ENCODE measurements around the gene SPOCK1.

Gene SPOCK1

DNA sequence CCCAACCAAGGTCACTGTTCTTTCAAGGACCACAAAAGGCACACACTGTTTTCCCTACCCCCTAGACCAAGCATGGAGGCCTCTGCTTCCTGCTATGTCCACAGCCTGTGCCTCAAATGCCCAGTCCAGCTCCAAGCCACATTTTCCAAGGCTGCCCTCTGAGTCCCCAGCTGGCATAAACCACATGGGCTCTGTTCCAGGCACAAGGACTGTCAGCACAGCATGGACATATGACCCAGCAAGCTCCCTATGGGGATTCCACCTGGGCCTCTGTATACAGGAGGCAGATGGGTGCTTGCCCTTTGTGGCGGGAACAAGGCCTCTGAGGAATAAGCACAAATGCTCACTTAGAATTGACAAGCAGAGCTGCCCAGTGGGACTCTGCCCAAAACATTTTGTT, 115.2 kb downstream of the SPOCK1 start:
- TF ChIP-seq POLR2AphosphoS5 (IDR thresholded peaks at IDR 0.05; ENCODE audit: low read depth) (no peak), SPI1 (IDR thresholded peaks at IDR 0.05; ENCODE audit: borderline replicate concordance, low read depth) (no peak), GABPA (IDR thresholded peaks at IDR 0.05; ENCODE audit: low read depth) (no peak)
- TF ChIP-seq, protein P1, sequence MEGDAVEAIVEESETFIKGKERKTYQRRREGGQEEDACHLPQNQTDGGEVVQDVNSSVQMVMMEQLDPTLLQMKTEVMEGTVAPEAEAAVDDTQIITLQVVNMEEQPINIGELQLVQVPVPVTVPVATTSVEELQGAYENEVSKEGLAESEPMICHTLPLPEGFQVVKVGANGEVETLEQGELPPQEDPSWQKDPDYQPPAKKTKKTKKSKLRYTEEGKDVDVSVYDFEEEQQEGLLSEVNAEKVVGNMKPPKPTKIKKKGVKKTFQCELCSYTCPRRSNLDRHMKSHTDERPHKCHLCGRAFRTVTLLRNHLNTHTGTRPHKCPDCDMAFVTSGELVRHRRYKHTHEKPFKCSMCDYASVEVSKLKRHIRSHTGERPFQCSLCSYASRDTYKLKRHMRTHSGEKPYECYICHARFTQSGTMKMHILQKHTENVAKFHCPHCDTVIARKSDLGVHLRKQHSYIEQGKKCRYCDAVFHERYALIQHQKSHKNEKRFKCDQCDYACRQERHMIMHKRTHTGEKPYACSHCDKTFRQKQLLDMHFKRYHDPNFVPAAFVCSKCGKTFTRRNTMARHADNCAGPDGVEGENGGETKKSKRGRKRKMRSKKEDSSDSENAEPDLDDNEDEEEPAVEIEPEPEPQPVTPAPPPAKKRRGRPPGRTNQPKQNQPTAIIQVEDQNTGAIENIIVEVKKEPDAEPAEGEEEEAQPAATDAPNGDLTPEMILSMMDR (IDR thresholded peaks at IDR 0.05; ENCODE audit: insufficient read depth, low read length), result no peak
- TF ChIP-seq, protein P2, sequence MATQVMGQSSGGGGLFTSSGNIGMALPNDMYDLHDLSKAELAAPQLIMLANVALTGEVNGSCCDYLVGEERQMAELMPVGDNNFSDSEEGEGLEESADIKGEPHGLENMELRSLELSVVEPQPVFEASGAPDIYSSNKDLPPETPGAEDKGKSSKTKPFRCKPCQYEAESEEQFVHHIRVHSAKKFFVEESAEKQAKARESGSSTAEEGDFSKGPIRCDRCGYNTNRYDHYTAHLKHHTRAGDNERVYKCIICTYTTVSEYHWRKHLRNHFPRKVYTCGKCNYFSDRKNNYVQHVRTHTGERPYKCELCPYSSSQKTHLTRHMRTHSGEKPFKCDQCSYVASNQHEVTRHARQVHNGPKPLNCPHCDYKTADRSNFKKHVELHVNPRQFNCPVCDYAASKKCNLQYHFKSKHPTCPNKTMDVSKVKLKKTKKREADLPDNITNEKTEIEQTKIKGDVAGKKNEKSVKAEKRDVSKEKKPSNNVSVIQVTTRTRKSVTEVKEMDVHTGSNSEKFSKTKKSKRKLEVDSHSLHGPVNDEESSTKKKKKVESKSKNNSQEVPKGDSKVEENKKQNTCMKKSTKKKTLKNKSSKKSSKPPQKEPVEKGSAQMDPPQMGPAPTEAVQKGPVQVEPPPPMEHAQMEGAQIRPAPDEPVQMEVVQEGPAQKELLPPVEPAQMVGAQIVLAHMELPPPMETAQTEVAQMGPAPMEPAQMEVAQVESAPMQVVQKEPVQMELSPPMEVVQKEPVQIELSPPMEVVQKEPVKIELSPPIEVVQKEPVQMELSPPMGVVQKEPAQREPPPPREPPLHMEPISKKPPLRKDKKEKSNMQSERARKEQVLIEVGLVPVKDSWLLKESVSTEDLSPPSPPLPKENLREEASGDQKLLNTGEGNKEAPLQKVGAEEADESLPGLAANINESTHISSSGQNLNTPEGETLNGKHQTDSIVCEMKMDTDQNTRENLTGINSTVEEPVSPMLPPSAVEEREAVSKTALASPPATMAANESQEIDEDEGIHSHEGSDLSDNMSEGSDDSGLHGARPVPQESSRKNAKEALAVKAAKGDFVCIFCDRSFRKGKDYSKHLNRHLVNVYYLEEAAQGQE (IDR thresholded peaks at IDR 0.05; ENCODE audit: insufficient replicate concordance, low read depth), result no peak
- DNase-seq (ENCODE audit: low read depth in 1 of 2, low spot score in 1 of 2), result no peak
- Histone ChIP-seq H3K27ac (replicated peaks) (no peak overlapping the region), H3K27me3 (ENCODE audit: insufficient read depth, poor library complexity, severe bottlenecking) (no peaks in the 10 kb centered on the region), H3K4me3 (replicated peaks; ENCODE audit: insufficient read depth, low read length) (no peak overlapping the region)

DNA sequence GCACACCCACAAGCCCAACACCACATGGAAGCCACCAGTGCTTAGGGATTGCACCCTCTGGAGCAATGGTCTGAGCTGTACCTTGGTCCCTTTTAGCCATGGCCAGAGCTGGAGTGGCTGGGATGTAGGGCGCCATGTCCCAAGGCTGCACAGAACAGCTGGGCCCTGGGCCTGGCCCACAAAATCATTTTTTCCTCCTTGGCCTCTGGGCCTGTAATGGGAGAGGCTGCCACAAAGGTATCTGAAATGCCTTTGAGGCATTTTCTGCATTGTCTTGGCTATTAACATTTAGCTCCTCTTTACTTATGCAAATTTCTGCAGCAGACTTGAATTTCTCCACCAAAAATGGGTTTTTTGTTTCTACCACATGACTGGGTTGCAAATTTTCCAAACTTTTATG, 117.6 kb downstream of the SPOCK1 start:
- TF ChIP-seq SPI1 (IDR thresholded peaks at IDR 0.05; ENCODE audit: borderline replicate concordance, low read depth) (no peak), GABPA (IDR thresholded peaks at IDR 0.05; ENCODE audit: low read depth) (no peak), POLR2AphosphoS5 (IDR thresholded peaks at IDR 0.05; ENCODE audit: low read depth) (no peak)
- TF ChIP-seq, protein P1 (IDR thresholded peaks at IDR 0.05; ENCODE audit: insufficient read depth, low read length), result no peak
- TF ChIP-seq, protein P2 (IDR thresholded peaks at IDR 0.05; ENCODE audit: insufficient replicate concordance, low read depth), result no peak
- Histone ChIP-seq H3K27ac (replicated peaks) (no peak overlapping the region), H3K4me3 (replicated peaks; ENCODE audit: insufficient read depth, low read length) (no peak overlapping the region), H3K27me3 (ENCODE audit: insufficient read depth, poor library complexity, severe bottlenecking) (no peaks in the 10 kb centered on the region)
- DNase-seq (ENCODE audit: low read depth in 1 of 2, low spot score in 1 of 2), result no peak

DNA sequence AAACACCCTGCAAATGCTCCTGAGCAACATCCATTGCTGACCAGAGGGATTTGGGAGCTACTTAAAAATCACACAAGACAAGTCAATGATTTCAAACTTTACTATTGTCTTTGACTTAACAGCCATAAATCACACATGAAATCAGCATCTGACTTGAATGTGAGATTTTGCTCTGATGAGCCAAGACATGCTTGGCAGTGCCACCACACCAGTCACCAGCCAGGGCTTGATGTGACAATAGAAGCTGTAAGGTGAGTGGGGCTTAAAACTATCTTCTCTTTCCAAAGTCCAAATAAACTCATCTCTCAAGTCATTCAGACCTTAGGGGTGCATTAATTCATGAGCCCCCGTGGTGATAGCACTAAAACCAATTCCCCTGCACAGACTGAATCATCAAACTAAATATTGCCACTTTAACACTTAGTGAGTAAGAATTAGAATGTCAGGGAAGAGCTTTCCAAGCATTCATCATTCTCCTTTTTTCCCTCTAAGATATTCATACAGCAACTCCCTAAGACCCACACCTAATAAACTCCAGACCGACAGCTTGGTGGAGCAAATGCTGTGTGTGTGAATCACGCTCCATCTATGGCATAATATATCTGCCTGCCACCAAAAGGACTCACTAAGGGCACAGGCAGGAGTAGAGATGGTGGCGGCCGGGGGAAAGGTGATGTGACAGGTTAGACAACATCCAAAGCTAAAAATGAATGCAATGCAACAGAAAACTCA, 119.4 kb downstream of the SPOCK1 start:
- DNase-seq (ENCODE audit: low read depth in 1 of 2, low spot score in 1 of 2), result no peak

More for the DNA sequence above, 119.4 kb downstream of the SPOCK1 start:
- Histone ChIP-seq H3K27ac (replicated peaks) (no peak overlapping the region), H3K4me3 (replicated peaks; ENCODE audit: insufficient read depth, low read length) (no peak overlapping the region), H3K27me3 (ENCODE audit: insufficient read depth, poor library complexity, severe bottlenecking) (no peaks in the 10 kb centered on the region)
- TF ChIP-seq POLR2AphosphoS5 (IDR thresholded peaks at IDR 0.05; ENCODE audit: low read depth), result no peak
- TF ChIP-seq GABPA (IDR thresholded peaks at IDR 0.05; ENCODE audit: low read depth), result no peak
- no peak for TF ChIP-seq SPI1 (IDR thresholded peaks at IDR 0.05; ENCODE audit: borderline replicate concordance, low read depth)
- TF ChIP-seq, protein P1 (IDR thresholded peaks at IDR 0.05; ENCODE audit: insufficient read depth, low read length), result no peak
- TF ChIP-seq, protein P2 (IDR thresholded peaks at IDR 0.05; ENCODE audit: insufficient replicate concordance, low read depth), result no peak

All from HL-60 (cell line).